ENCODE results near the gene PRAME.

GRCh38 chr22:22587577-22588188, 28.6 kb upstream of the PRAME start:
- no peak for TF ChIP-seq CTCF (IDR thresholded peaks at IDR 0.05; ENCODE audit: low read depth, low read length)
- no peak for TF ChIP-seq EZH2phosphoT487 (IDR thresholded peaks at IDR 0.05; ENCODE audit: low read depth)
